ENCODE results near the gene CS.

CS gene

DNA sequence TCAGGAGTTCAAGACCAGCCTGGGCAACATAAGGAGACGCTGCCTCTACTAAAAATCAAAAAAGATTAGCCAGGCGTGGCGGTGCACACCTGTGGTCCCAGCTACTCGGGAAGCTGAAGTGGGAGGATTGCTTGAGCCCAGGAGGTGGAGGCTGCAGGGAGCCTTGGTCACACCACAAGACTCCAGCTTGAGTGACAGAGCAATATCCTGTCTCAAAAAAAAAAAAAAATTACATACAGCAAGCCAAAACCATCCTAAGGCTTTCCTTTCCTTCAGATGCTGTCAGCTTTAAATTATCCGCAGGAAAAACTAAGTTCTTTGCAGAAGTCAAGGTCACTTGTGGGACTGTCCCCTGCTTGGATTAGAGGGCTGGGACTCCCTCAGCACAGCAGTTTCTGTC is 1.3 kb downstream of the CS start:
- TF ChIP-seq ZNF8 (CRISPR knock-in tag; IDR thresholded peaks at IDR 0.05): no peak
- no peak for TF ChIP-seq PATZ1 (CRISPR knock-in tag; IDR thresholded peaks at IDR 0.05; ENCODE audit: borderline replicate concordance)
- TF ChIP-seq CREB5 (CRISPR knock-in tag; IDR thresholded peaks at IDR 0.05; ENCODE audit: low read depth): no peak
- TF ChIP-seq ISL1 (CRISPR knock-in tag; IDR thresholded peaks at IDR 0.05): no peak
- TF ChIP-seq CSDC2 (CRISPR knock-in tag; IDR thresholded peaks at IDR 0.05): no peak
- TF ChIP-seq SNAI2 (CRISPR knock-in tag; IDR thresholded peaks at IDR 0.05): no peak
- TF ChIP-seq GLIS3 (CRISPR knock-in tag; IDR thresholded peaks at IDR 0.05): no peak
- no peak for TF ChIP-seq ZNF565 (CRISPR knock-in tag; conservative IDR thresholded peaks at IDR 0.05; ENCODE audit: low read depth)
- TF ChIP-seq ESRRG (CRISPR knock-in tag; IDR thresholded peaks at IDR 0.05): no peak
- TF ChIP-seq OSR1 (CRISPR knock-in tag; IDR thresholded peaks at IDR 0.05): no peak
- TF ChIP-seq ZNF70 (CRISPR knock-in tag; IDR thresholded peaks at IDR 0.05): no peak
- TF ChIP-seq, protein P1, sequence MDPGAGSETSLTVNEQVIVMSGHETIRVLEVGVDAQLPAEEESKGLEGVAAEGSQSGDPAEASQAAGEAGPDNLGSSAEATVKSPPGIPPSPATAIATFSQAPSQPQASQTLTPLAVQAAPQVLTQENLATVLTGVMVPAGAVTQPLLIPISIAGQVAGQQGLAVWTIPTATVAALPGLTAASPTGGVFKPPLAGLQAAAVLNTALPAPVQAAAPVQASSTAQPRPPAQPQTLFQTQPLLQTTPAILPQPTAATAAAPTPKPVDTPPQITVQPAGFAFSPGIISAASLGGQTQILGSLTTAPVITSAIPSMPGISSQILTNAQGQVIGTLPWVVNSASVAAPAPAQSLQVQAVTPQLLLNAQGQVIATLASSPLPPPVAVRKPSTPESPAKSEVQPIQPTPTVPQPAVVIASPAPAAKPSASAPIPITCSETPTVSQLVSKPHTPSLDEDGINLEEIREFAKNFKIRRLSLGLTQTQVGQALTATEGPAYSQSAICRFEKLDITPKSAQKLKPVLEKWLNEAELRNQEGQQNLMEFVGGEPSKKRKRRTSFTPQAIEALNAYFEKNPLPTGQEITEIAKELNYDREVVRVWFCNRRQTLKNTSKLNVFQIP (CRISPR knock-in tag; IDR thresholded peaks at IDR 0.05; ENCODE audit: borderline replicate concordance, low read depth): no peak
- TF ChIP-seq TCF4 (CRISPR knock-in tag; IDR thresholded peaks at IDR 0.05; ENCODE audit: borderline replicate concordance): no peak
- no peak for ATAC-seq

GRCh38 chr12:56297400-56297799 is 2.7 kb downstream of the CS start:
- TF ChIP-seq ZFP30 (CRISPR knock-in tag; IDR thresholded peaks at IDR 0.05) (no peak), RARB (CRISPR knock-in tag; IDR thresholded peaks at IDR 0.05) (no peak), ESRRG (CRISPR knock-in tag; IDR thresholded peaks at IDR 0.05) (no peak), TOX (CRISPR knock-in tag; IDR thresholded peaks at IDR 0.05; ENCODE audit: borderline replicate concordance) (no peak), SNAI2 (CRISPR knock-in tag; IDR thresholded peaks at IDR 0.05) (no peak), TCF4 (CRISPR knock-in tag; IDR thresholded peaks at IDR 0.05; ENCODE audit: borderline replicate concordance) (no peak), CSDC2 (CRISPR knock-in tag; IDR thresholded peaks at IDR 0.05) (no peak), PATZ1 (CRISPR knock-in tag; IDR thresholded peaks at IDR 0.05; ENCODE audit: borderline replicate concordance) (no peak), ZNF70 (CRISPR knock-in tag; IDR thresholded peaks at IDR 0.05) (no peak), ARNTL (CRISPR knock-in tag; IDR thresholded peaks at IDR 0.05; ENCODE audit: borderline replicate concordance, low read depth) (no peak), OSR1 (CRISPR knock-in tag; IDR thresholded peaks at IDR 0.05) (no peak), ISL1 (CRISPR knock-in tag; IDR thresholded peaks at IDR 0.05) (no peak), CREB5 (CRISPR knock-in tag; IDR thresholded peaks at IDR 0.05; ENCODE audit: low read depth) (no peak), BACH2 (CRISPR knock-in tag; IDR thresholded peaks at IDR 0.05; ENCODE audit: borderline replicate concordance) (no peak), ZFP3 (CRISPR knock-in tag; IDR thresholded peaks at IDR 0.05) (no peak)
- TF ChIP-seq, protein P2, sequence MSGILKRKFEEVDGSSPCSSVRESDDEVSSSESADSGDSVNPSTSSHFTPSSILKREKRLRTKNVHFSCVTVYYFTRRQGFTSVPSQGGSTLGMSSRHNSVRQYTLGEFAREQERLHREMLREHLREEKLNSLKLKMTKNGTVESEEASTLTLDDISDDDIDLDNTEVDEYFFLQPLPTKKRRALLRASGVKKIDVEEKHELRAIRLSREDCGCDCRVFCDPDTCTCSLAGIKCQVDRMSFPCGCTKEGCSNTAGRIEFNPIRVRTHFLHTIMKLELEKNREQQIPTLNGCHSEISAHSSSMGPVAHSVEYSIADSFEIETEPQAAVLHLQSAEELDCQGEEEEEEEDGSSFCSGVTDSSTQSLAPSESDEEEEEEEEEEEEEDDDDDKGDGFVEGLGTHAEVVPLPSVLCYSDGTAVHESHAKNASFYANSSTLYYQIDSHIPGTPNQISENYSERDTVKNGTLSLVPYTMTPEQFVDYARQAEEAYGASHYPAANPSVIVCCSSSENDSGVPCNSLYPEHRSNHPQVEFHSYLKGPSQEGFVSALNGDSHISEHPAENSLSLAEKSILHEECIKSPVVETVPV (CRISPR knock-in tag; IDR thresholded peaks at IDR 0.05): no peak
- TF ChIP-seq, protein P1 (CRISPR knock-in tag; IDR thresholded peaks at IDR 0.05; ENCODE audit: borderline replicate concordance, low read depth): no peak
- ATAC-seq: no peak

All from SK-N-SH treated with all-trans-retinoic acid at 6 μM for 48 hours (cell line).